GOT3 (cell line): ENCODE measurements around the gene UGT1A4.

Experiments used
- DNase-seq: peaks from one replicate; lab custom pipeline; 2025; ENCODE audit warnings: mixed read lengths; lab: John Stamatoyannopoulos, UW

UGT1A4 gene

GRCh38 chr2:233811087-233811486 is 92.6 kb downstream of the UGT1A4 start:
- DNase-seq = no peak

GRCh38 chr2:233811732-233812131 is 93.2 kb downstream of the UGT1A4 start:
- no peak for DNase-seq

GRCh38 chr2:233813236-233814055 is 94.9 kb downstream of the UGT1A4 start:
- no peak for DNase-seq

- no peak for DNase-seq
Observed at GRCh38 chr2:233814056-233814835, 95.7 kb downstream of the UGT1A4 start.

- no peak for DNase-seq
Observed at GRCh38 chr2:233815861-233816260, 97.3 kb downstream of the UGT1A4 start.

GRCh38 chr2:233816334-233816733 is 97.8 kb downstream of the UGT1A4 start:
- DNase-seq = no peak

- DNase-seq = no peak
Observed at GRCh38 chr2:233816771-233817170, 98.2 kb downstream of the UGT1A4 start.

GRCh38 chr2:233817361-233817911 is 98.9 kb downstream of the UGT1A4 start:
- no peak for DNase-seq

- DNase-seq = no peak
Observed at GRCh38 chr2:233817995-233818638, 99.6 kb downstream of the UGT1A4 start.

- no peak for DNase-seq
Observed at GRCh38 chr2:233818639-233819621, 100.4 kb downstream of the UGT1A4 start.

- DNase-seq = no peak
Observed at GRCh38 chr2:233819884-233820773, 101.6 kb downstream of the UGT1A4 start.

- no peak for DNase-seq
Observed at GRCh38 chr2:233820774-233821105, 102.2 kb downstream of the UGT1A4 start.

- no peak for DNase-seq
Observed at GRCh38 chr2:233821196-233821595, 102.7 kb downstream of the UGT1A4 start.

GRCh38 chr2:233821709-233822100 is 103.2 kb downstream of the UGT1A4 start:
- no peak for DNase-seq

- no peak for DNase-seq
Observed at GRCh38 chr2:233822101-233822771, 103.7 kb downstream of the UGT1A4 start.
